IMR-90 (cell line): Measurements from ENCODE around the gene SRD5A1.

Experiments used
- BHLHE40 ChIP-seq: fragments of 150-350 bp; IDR thresholded peaks from 2 replicates; pipeline ENCODE4 v1.6.1; 2016; ENCODE audit warnings: mild to moderate bottlenecking, low read depth, low read length
- CTCF ChIP-seq: conservative IDR thresholded peaks from 2 replicates; pipeline ENCODE4 v1.5.1; 2012; ENCODE audit warnings: mild to moderate bottlenecking, low read depth, low read length, improper control_type of control experiment
- POLR2A ChIP-seq: IDR thresholded peaks from 2 replicates; pipeline ENCODE4 v1.6.1; 2012; ENCODE audit warnings: mild to moderate bottlenecking, low read depth, low read length
- RAD21 ChIP-seq: IDR thresholded peaks from 2 replicates; pipeline ENCODE4 v1.6.1; 2012; ENCODE audit warnings: low read length, improper control_type of control experiment
- RCOR1 ChIP-seq: IDR thresholded peaks from 2 replicates; pipeline ENCODE4 v1.6.1; 2012; ENCODE audit warnings: mild to moderate bottlenecking, low read length, improper control_type of control experiment; ENCODE audit not compliant: insufficient replicate concordance
- RFX5 ChIP-seq: IDR thresholded peaks from 2 replicates; pipeline ENCODE4 v1.8.0; 2012; ENCODE audit warnings: low read depth, mild to moderate bottlenecking, low read length, moderate library complexity

GRCh38 chr5:6710070-6710469 is 76.8 kb downstream of the SRD5A1 start:
- TF ChIP-seq CTCF (no peak), RCOR1 (no peak), POLR2A (no peak), RAD21 (no peak), BHLHE40 (no peak), RFX5 (no peak)
